Central memory CD8-positive, alpha-beta T cell (primary cell): Measurements from ENCODE around the gene ALDOC.
"Not testable (repeated sequence)": the region's sequence is repeated elsewhere in the genome, so short reads cannot be mapped to it uniquely, and the experiment has no call there.

ENCODE experiments used
- ATAC-seq: fragments of 150-1000 bp; cut with Tn5 transposase; replicated peaks from 2 replicates; pipeline ENCODE4 v1.10.0; 2022; ENCODE audit warnings: mild to moderate bottlenecking, moderate FRiP score, moderate number of reproducible peaks; ENCODE audit not compliant: poor library complexity, severe bottlenecking; ENCODE audit errors: extremely low read depth
- DNase-seq, 2 donors: peaks; one replicate each; pipeline ENCODE4 v3.0.0; 2021; ENCODE audit warnings: low spot score in 2 of 2
- H3K27ac Mint-ChIP-seq: one replicate; pipeline ENCODE4 v1.8.0; 2022; ENCODE audit warnings: low read depth, mild to moderate bottlenecking, moderate library complexity, mixed read lengths
- H3K27me3 Mint-ChIP-seq: one replicate; pipeline ENCODE4 v1.8.0; 2022; ENCODE audit warnings: mixed read lengths
- H3K36me3 Mint-ChIP-seq: one replicate; pipeline ENCODE4 v1.8.0; 2022; ENCODE audit warnings: mild to moderate bottlenecking, moderate library complexity, mixed read lengths; ENCODE audit not compliant: insufficient read depth
- H3K4me1 Mint-ChIP-seq: one replicate; pipeline ENCODE4 v1.8.0; 2022; ENCODE audit warnings: mixed read lengths
- H3K4me3 Mint-ChIP-seq: one replicate; pipeline ENCODE4 v1.8.0; 2022; ENCODE audit warnings: mild to moderate bottlenecking, moderate library complexity, mixed read lengths
- H3K9me3 Mint-ChIP-seq: one replicate; pipeline ENCODE4 v1.8.0; 2022; ENCODE audit warnings: mixed read lengths

The ALDOC gene

GRCh38 chr17:28577466-28577824 is 750 bp upstream of the ALDOC start:
- no peak overlapping the region for H3K27ac Mint-ChIP-seq
- H3K36me3 Mint-ChIP-seq, result peaks cover 2% of the 10 kb centered on the region
- H3K27me3 Mint-ChIP-seq, result no peaks in the 10 kb centered on the region
- no peaks in the 10 kb centered on the region for H3K9me3 Mint-ChIP-seq
- H3K4me1 Mint-ChIP-seq, result peaks cover 22% of the 10 kb centered on the region
- no peak overlapping the region for H3K4me3 Mint-ChIP-seq
- ATAC-seq (no peak), DNase-seq (no peak)

DNA sequence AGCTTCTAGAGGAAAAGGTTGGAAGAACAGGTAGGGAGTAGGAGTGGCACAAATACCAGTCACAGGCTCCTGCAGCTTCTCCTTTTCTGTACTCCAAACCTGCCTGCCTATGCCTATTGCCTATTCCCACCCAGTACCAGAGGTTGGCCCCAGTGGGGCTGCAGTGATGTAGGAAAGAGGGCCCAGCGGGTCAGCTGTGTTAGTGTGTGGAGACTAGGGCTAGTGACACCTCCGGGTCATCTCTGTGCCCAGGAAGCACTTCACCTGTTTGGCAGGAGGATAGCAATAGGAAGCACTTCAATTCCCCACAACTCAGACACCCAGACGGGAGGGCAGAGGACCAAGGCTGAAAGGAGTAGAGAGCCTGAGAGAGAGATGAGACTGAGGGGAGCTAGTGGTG is 679 bp downstream of the ALDOC start:
- ATAC-seq, H3K9me3 Mint-ChIP-seq, H3K36me3 Mint-ChIP-seq, DNase-seq, H3K27me3 Mint-ChIP-seq: not testable (repeated sequence)
- Mint-ChIP-seq H3K4me1 (peaks cover 31% of the 10 kb centered on the region), H3K27ac (peak overlapping the region; percentile 80), H3K4me3 (peak overlapping the region; percentile 82)

- no peak overlapping the region for H3K4me3 Mint-ChIP-seq
- DNase-seq (no peak), ATAC-seq (no peak)
- H3K9me3 Mint-ChIP-seq, result no peaks in the 10 kb centered on the region
- H3K4me1 Mint-ChIP-seq, result peaks cover 36% of the 10 kb centered on the region
- no peaks in the 10 kb centered on the region for H3K27me3 Mint-ChIP-seq
- no peak overlapping the region for H3K27ac Mint-ChIP-seq
- H3K36me3 Mint-ChIP-seq, result peaks cover 8% of the 10 kb centered on the region
Observed at GRCh38 chr17:28575126-28575795, 1.4 kb downstream of the ALDOC start.

- Mint-ChIP-seq H3K36me3 (peaks cover 12% of the 10 kb centered on the region), H3K4me1 (peaks cover 43% of the 10 kb centered on the region), H3K9me3 (no peaks in the 10 kb centered on the region), H3K4me3 (no peak overlapping the region), H3K27ac (no peak overlapping the region), H3K27me3 (no peaks in the 10 kb centered on the region)
- DNase-seq, result no peak
- ATAC-seq, result no peak
Observed at GRCh38 chr17:28574526-28574925, 2.2 kb downstream of the ALDOC start.

DNA sequence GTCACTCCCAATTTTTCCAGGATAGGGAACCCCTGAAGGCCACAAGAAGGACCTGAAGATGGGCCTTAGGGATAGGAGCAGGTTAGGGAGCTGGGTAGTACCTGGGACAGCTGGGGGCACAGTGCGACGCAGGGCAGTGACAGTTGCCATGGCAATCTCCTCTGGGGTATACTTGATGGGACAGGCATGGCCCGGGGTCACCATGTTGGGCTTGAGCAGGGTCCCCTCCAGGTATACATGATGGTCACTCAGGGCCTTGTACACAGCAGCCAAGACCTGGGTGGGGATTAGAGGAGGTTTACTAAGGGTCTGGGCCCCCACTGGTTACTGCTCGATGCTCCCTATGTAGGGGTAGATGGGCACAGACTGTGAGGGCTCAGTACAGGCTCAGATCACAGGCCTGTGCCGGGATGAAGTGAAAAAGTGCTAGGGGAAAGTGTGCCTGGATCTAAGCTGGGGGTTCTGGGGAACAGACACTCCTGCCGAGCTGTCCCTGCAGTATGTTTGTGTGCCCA is 2.7 kb downstream of the ALDOC start:
- Mint-ChIP-seq H3K36me3 (peaks cover 14% of the 10 kb centered on the region), H3K9me3 (no peaks in the 10 kb centered on the region), H3K27ac (no peak overlapping the region), H3K4me1 (peaks cover 45% of the 10 kb centered on the region), H3K4me3 (no peak overlapping the region), H3K27me3 (no peaks in the 10 kb centered on the region)
- DNase-seq, result no peak
- no peak for ATAC-seq

- Mint-ChIP-seq H3K36me3 (peaks cover 19% of the 10 kb centered on the region), H3K27ac (no peak overlapping the region), H3K4me1 (peaks cover 47% of the 10 kb centered on the region), H3K27me3 (no peaks in the 10 kb centered on the region), H3K9me3 (no peaks in the 10 kb centered on the region), H3K4me3 (no peak overlapping the region)
- no peak for ATAC-seq
- DNase-seq, result no peak
Observed at GRCh38 chr17:28573521-28573920, 3.2 kb downstream of the ALDOC start.

DNA sequence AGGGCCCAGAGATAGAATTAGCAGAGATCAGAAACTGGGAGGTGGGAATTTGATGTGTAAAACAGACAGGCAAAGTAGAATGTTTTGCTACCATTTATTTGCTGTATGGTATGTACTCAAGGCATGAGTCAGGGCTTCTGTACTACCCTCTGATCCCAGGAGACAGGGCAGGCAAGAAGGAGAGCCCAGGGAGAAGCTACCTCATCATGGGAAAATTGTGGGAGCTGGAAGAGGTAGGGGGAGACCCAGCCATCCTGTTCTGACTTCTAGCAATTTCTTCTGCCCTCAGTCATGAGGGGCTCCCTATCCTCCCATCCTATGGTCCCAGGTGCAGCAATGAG is 3.7 kb downstream of the ALDOC start:
- DNase-seq, result no peak
- H3K27ac Mint-ChIP-seq, result no peak overlapping the region
- ATAC-seq, result no peak
- H3K4me1 Mint-ChIP-seq, result peaks cover 52% of the 10 kb centered on the region
- no peak overlapping the region for H3K4me3 Mint-ChIP-seq
- no peaks in the 10 kb centered on the region for H3K27me3 Mint-ChIP-seq
- no peaks in the 10 kb centered on the region for H3K9me3 Mint-ChIP-seq
- peaks cover 19% of the 10 kb centered on the region for H3K36me3 Mint-ChIP-seq

DNA sequence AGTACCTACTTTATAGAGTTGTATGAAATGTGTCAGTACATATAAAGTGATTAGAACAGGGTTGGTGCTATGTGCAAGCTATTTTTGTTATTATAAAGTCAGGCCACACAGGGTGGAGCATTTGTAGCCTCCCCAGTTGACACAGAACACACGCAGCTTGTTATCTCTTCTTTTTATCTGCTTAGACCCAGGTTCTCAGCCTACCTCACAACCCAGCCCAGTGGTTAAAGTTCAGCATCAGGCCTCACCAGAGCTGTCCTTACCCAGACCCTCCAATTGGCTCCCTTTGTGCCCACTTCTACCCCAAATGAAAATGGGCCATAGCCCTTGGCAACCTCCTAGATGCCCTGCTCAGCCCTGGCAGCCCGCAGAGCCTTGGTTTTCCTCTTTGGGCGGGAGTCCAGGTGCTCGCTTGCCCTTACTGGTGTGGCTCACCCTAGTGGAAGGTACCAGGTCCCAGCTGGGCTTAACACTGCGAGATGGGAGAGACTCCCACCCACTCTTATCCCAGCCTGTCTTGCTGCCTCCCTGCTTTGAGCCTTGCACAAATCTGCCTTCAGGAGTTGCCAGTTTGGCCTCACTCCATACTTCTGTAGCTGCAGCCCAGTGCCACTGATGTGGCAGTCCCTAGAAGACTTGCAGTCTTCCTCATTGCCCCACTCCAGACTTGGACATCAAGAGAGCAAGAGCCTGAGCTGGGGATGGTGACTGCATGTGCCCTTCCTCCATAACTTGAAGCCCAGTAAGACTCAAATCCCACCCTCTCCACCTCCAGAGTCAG is 4.2 kb downstream of the ALDOC start:
- peak overlapping the region; percentile 97 for H3K4me3 Mint-ChIP-seq
- peak overlapping the region; percentile 89 for H3K27ac Mint-ChIP-seq

GRCh38 chr17:28571361-28572122 is 5.2 kb downstream of the ALDOC start, which contains the start of gene PIGS:
Gene PIGS, minus strand, starts transcription at chr17:28571524. Its CDS starts 28 bp downstream, at chr17:28571496.
- peaks cover 57% of the 10 kb centered on the region for H3K4me1 Mint-ChIP-seq
- peak; percentile 98 for ATAC-seq

More for the DNA sequence above, 4.2 kb downstream of the ALDOC start:
- H3K27me3 Mint-ChIP-seq, result no peaks in the 10 kb centered on the region
- no peaks in the 10 kb centered on the region for H3K9me3 Mint-ChIP-seq
- no peak for DNase-seq
- peaks cover 19% of the 10 kb centered on the region for H3K36me3 Mint-ChIP-seq
- ATAC-seq, result no peak
- H3K4me1 Mint-ChIP-seq, result peaks cover 58% of the 10 kb centered on the region

GRCh38 chr17:28570716-28571360 is 5.9 kb downstream of the ALDOC start:
- no peaks in the 10 kb centered on the region for H3K9me3 Mint-ChIP-seq
- H3K27me3 Mint-ChIP-seq, result no peaks in the 10 kb centered on the region
- peak overlapping the region; percentile 89 for H3K27ac Mint-ChIP-seq
- DNase-seq, result no peak
- H3K4me1 Mint-ChIP-seq, result peaks cover 50% of the 10 kb centered on the region
- ATAC-seq, result peak; percentile 45
- peaks cover 19% of the 10 kb centered on the region for H3K36me3 Mint-ChIP-seq
- peak overlapping the region; percentile 97 for H3K4me3 Mint-ChIP-seq

More at GRCh38 chr17:28571361-28572122, 5.2 kb downstream of the ALDOC start, which contains the start of gene PIGS:
- peak within 1 kb of the TSS; percentile 97 for H3K4me3 Mint-ChIP-seq
- H3K27ac Mint-ChIP-seq, result peak within 1 kb of the TSS; percentile 89
- no peaks in the 10 kb centered on the region for H3K27me3 Mint-ChIP-seq
- DNase-seq, result peak; percentile 69 to 72
- peaks cover 19% of the 10 kb centered on the region for H3K36me3 Mint-ChIP-seq
- no peaks in the 10 kb centered on the region for H3K9me3 Mint-ChIP-seq

GRCh38 chr17:28569446-28569845 is 7.2 kb downstream of the ALDOC start:
- ATAC-seq (no peak), DNase-seq (no peak)
- H3K9me3 Mint-ChIP-seq, result no peaks in the 10 kb centered on the region
- H3K36me3 Mint-ChIP-seq, result peaks cover 24% of the 10 kb centered on the region
- peak overlapping the region; percentile 97 for H3K4me3 Mint-ChIP-seq
- peaks cover 55% of the 10 kb centered on the region for H3K4me1 Mint-ChIP-seq
- H3K27ac Mint-ChIP-seq, result peak overlapping the region; percentile 89
- no peaks in the 10 kb centered on the region for H3K27me3 Mint-ChIP-seq

- Mint-ChIP-seq H3K4me3 (no peak overlapping the region), H3K27me3 (no peaks in the 10 kb centered on the region), H3K9me3 (no peaks in the 10 kb centered on the region), H3K27ac (peak overlapping the region; percentile 71), H3K36me3 (peaks cover 37% of the 10 kb centered on the region), H3K4me1 (peaks cover 48% of the 10 kb centered on the region)
- DNase-seq (no peak), ATAC-seq (no peak)
Observed at GRCh38 chr17:28567604-28568003, 9.1 kb downstream of the ALDOC start.
